Ovary (tissue), 9 donors: ENCODE measurements around the gene IMMP2L. TPM values are rescaled to one million over a fixed set of nuclear protein-coding genes. Genes with fewer than 3 reads are reported as not detected.

Experiments used
- DNase-seq, 5 donors: peaks; one replicate each; pipeline ENCODE4 v3.0.0-alpha.2; 2019 to 2020
- H3K27ac ChIP-seq, 2 donors: fragments of 200-600 bp; one replicate each; pipeline versions ENCODE4 v1.5.1 to v1.8.0; 2019 to 2022
- H3K27me3 ChIP-seq: fragments of 200-600 bp; one replicate; pipeline ENCODE4 v1.8.0; 2022
- H3K36me3 ChIP-seq: fragments of 200-600 bp; sonication (generic); one replicate; pipeline ENCODE4 v1.5.1; 2019
- H3K4me1 ChIP-seq: one replicate; pipeline ENCODE4 v1.8.1; 2013; ENCODE audit warnings: mild to moderate bottlenecking, moderate library complexity; ENCODE audit not compliant: insufficient read depth
- H3K4me3 ChIP-seq: fragments of 200-600 bp; sonication (generic); one replicate; pipeline ENCODE4 v1.5.1; 2017
- H3K9me3 ChIP-seq, 2 donors: fragments of 200-600 bp in 1 of 2; sonication (generic) in 1 of 2; one replicate each; pipeline versions ENCODE4 v1.5.1 to v1.8.1; 2013 to 2019; ENCODE audit warnings: mild to moderate bottlenecking in 1 of 2, moderate library complexity in 1 of 2
- EP300 ChIP-seq: sonication (generic); formaldehyde crosslinking; IDR thresholded peaks from one replicate; pipeline ENCODE4 v1.6.1; 2017; ENCODE audit warnings: antibody characterized with exemption
- POLR2A ChIP-seq: fragments of 450-650 bp; IDR thresholded peaks from one replicate; pipeline ENCODE4 v1.6.1; 2017; ENCODE audit warnings: antibody characterized with exemption, mild to moderate bottlenecking, moderate library complexity
- WGBS, 3 donors: extraction: QIAGEN DNeasy Blood & Tissue Kit in 1 of 3; methylation state at CpG; one replicate each; pipeline versions ENCODE4 v1.1.5 to v1.1.7; 2013 to 2017; 5-methylcytosine and 5-hydroxymethylcytosine counted together
- intact Hi-C, 4 donors: fragments of 100-400 bp; cut with DNase I; formaldehyde crosslinking; loops; one replicate each; pipeline versions ENCODE4 v1.11.0 to v1.15.1; 2022 to 2023
- polyA plus RNA-seq, 2 donors: library from polyadenylated mRNA; stranded (reverse); fragments of 200-250 nt in 1 of 2; fragments of 350-450 nt in 1 of 2; fragmentation: Illumina TruSeq in 1 of 2; extraction: RNeasy Lipid Tissue Mini Kit (QIAGEN cat#74804) in 1 of 2; gene quantifications; one replicate each; pipeline ENCODE4 v1.2.3, GENCODE V29; 2013 to 2014
- total RNA-seq, 7 donors: library from RNA; depleted of rRNA in 2 of 7; stranded (reverse); fragments of >200 nt in 2 of 7; fragmentation: NEBNext Ultra II Directional in 3 of 7; extraction: Animal tissue kit (Norgen Biotek cat#: 25700) in 3 of 7; gene quantifications; one replicate each; pipeline versions ENCODE4 v1.1.0 to v1.2.4, GENCODE V29; 2016 to 2023
- TF ChIP-seq, protein P1 (sequence below), 3 donors: fragments of 450-650 bp in 2 of 3; fragments of 200-600 bp in 1 of 3; IDR thresholded peaks; one replicate each; pipeline versions ENCODE4 v1.5.1 to v1.8.0; 2016 to 2022; ENCODE audit warnings: antibody characterized with exemption in 3 of 3, mild to moderate bottlenecking in 1 of 3
- donor health status: DM: no; HTN: no; CAD: no; lungs with moderate emphysema.
- donor health status: DM: no; HTN: no; CAD: no.
- donor health status: Bipolar disorder and iron deficiency.
- donor health status: DM: yes; HTN: yes; CAD: no.
- donor health status: DM: no; HTN: no; CAD: no.
- donor health status: DM: yes; HTN: yes; CAD: no.

IMMP2L gene
- total and polyA plus RNA-seq, 9 donors = 19.5 to 36.9 (median 29.9) TPM

DNA sequence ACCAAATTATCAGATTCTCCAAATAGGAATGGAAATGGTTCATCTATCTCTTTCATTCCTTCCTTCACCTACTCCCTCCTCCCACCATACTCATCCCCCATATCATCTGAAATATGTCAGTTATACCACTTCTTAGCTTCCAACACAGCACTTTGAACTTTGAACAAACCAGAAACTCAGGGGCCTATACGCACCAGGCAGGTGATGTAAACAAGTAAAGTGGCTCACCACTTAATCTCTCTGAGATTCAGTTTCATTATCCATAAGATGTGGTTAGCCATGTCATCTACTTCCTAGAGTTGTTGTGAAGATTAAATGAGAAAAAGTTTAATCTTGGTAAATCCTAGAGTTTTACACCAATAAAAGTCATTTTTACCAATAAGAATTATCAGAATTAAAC lies 537.3 kb downstream of the IMMP2L start:
- Histone ChIP-seq H3K4me1 (no peaks in the 10 kb centered on the region), H3K4me3 (no peak overlapping the region), H3K27ac (no peak overlapping the region), H3K36me3 (no peaks in the 10 kb centered on the region), H3K9me3 (no peaks in the 10 kb centered on the region), H3K27me3 (no peaks in the 10 kb centered on the region)
- TF ChIP-seq EP300 = no peak
- TF ChIP-seq POLR2A = no peak
- TF ChIP-seq, protein P1, sequence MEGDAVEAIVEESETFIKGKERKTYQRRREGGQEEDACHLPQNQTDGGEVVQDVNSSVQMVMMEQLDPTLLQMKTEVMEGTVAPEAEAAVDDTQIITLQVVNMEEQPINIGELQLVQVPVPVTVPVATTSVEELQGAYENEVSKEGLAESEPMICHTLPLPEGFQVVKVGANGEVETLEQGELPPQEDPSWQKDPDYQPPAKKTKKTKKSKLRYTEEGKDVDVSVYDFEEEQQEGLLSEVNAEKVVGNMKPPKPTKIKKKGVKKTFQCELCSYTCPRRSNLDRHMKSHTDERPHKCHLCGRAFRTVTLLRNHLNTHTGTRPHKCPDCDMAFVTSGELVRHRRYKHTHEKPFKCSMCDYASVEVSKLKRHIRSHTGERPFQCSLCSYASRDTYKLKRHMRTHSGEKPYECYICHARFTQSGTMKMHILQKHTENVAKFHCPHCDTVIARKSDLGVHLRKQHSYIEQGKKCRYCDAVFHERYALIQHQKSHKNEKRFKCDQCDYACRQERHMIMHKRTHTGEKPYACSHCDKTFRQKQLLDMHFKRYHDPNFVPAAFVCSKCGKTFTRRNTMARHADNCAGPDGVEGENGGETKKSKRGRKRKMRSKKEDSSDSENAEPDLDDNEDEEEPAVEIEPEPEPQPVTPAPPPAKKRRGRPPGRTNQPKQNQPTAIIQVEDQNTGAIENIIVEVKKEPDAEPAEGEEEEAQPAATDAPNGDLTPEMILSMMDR (IDR thresholded peaks at IDR 0.05) = no peak
- intact Hi-C loops = no loop called here
- 96 to 97% (median 96%) methylated on average over 1 of the region's 1 CpG for WGBS, 3 donors
- no peak for DNase-seq

DNA sequence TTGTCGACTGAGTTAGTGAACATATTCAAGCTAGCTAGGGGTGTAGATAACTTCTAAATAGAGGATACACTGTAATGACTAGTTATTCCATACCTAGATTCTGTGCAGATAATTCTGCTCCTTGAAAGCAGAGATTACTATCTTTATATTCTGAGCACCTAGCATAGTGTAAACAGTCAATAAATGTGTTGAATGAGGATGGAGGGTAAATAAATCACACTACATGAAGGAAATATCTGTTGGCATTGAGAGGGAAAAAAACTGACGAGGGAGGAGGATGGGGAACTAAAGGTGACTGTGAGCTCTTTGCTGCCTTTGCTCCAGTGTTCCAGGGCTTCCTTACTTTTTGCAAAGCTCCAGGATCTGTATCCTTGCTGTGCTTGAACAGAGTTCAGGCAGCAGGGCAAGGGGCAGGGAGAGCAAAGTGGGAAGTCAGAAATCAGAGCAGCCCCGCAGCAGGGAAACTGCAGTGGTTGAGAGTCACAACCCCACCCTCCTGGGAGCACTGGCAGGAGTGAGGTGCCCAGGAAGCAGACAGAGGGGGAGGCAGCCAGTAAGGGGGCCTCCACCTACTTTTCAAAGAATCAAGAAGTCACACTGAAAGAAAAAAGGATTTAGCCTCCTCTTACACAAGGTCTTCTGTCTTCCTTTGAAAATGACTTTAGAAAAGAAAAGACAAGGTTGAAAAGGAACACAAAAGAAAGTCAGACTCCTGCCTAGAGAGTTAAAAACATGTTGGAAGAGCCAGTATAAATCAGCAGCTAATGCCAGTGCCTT lies 543.1 kb downstream of the IMMP2L start:
- Histone ChIP-seq H3K9me3 (no peaks in the 10 kb centered on the region), H3K36me3 (no peaks in the 10 kb centered on the region), H3K4me1 (no peaks in the 10 kb centered on the region), H3K27ac (no peak overlapping the region), H3K27me3 (no peaks in the 10 kb centered on the region), H3K4me3 (no peak overlapping the region)
- no peak for DNase-seq
- TF ChIP-seq POLR2A (no peak), EP300 (no peak)
- TF ChIP-seq, protein P1 (IDR thresholded peaks at IDR 0.05) = no peak
- intact Hi-C loops = no loop called here
- WGBS, 3 donors = 60 to 62% (median 61%) methylated on average over 3 of the region's 3 CpGs

DNA sequence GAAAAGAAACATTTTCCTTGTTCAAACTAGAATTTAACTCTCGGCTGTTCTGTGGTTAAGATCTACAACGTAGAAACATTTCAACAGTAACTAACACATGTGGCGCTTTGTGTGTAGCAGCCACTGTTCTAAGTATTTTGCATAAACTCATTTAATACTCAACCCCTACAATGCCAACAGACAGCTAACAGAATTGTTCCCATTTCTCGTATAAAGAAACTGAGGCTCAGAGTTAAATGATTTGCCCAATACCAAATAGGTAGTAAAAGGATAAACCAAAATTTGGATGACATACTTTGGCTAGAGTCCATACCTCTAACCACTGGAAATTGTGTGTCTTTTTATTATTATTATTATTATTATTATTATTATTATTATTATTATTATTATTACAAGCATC lies 543.8 kb downstream of the IMMP2L start:
- no peaks in the 10 kb centered on the region for H3K36me3 ChIP-seq

DNA sequence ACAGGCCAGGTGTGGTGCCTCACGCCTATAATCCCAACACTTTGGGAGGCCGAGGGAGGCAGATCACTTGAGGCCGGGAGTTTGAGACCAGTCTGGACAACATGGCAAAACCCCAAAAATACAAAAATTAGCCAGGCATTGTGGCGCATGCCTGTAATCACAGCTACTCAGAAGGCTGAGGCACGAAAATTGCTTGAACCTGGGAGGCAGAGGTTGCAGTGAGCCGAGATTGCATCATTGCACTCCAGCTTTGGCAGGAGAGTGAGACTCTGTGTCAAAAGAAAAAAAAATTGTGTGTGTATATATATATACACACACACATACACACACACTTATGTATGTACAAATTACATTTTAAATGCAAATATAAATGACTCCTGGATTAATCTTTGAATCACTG lies 548.2 kb downstream of the IMMP2L start:
- WGBS, 3 donors = 90 to 93% (median 93%) methylated on average over 6 of the region's 6 CpGs
- H3K27me3 ChIP-seq = no peaks in the 10 kb centered on the region
- no peak overlapping the region for H3K4me3 ChIP-seq
- no peaks in the 10 kb centered on the region for H3K9me3 ChIP-seq
- no peak overlapping the region for H3K27ac ChIP-seq
- DNase-seq = no peak
- H3K36me3 ChIP-seq = no peaks in the 10 kb centered on the region
- TF ChIP-seq POLR2A = no peak
- TF ChIP-seq EP300 = no peak
- TF ChIP-seq, protein P1 (IDR thresholded peaks at IDR 0.05) = no peak
- intact Hi-C loops = no loop called here
- no peaks in the 10 kb centered on the region for H3K4me1 ChIP-seq

More for the DNA sequence above, 543.8 kb downstream of the IMMP2L start:
- no peak for DNase-seq
- Histone ChIP-seq H3K27ac (no peak overlapping the region), H3K4me3 (no peak overlapping the region), H3K9me3 (no peaks in the 10 kb centered on the region), H3K4me1 (no peaks in the 10 kb centered on the region), H3K27me3 (no peaks in the 10 kb centered on the region)
- TF ChIP-seq EP300 = no peak
- TF ChIP-seq, protein P1 (IDR thresholded peaks at IDR 0.05) = no peak
- no peak for TF ChIP-seq POLR2A
- intact Hi-C loops = no loop called here
- 95 to 98% (median 97%) methylated on average over 4 of the region's 4 CpGs for WGBS, 3 donors
